GM21717 (cell line): ENCODE results near the gene OR11L1.

Experiments
- ATAC-seq: cut with Tn5 transposase; IDR thresholded peaks from one replicate; pipeline ENCODE4 v1.9.1; 2021; ENCODE audit warnings: mild to moderate bottlenecking, moderate library complexity; ENCODE audit not compliant: unreplicated experiment

OR11L1 gene

GRCh38 chr1:247822060-247822459 is 19.6 kb downstream of the OR11L1 start:
- no peak for ATAC-seq

GRCh38 chr1:247812637-247813036 is 29.1 kb downstream of the OR11L1 start:
- no peak for ATAC-seq

- ATAC-seq: no peak
Observed at GRCh38 chr1:247797518-247797917, 44.2 kb downstream of the OR11L1 start.
